NK-92 (cell line): ENCODE results near the gene YIPF4.
"Not testable (repeated sequence)": the region's sequence is repeated elsewhere in the genome, so short reads cannot be mapped to it uniquely, and the experiment has no call there.

Source experiments
- DNase-seq: peaks from one replicate; lab custom pipeline; 2025; ENCODE audit not compliant: unreplicated experiment; lab: John Stamatoyannopoulos, UW

YIPF4 gene

GRCh38 chr2:32365679-32366078, 88.0 kb downstream of the YIPF4 start:
- DNase-seq = not testable (repeated sequence)
